Activated CD8-positive, alpha-beta T cell treated with anti-CD3 and anti-CD28 coated beads for 36 hours (primary cell): Measurements from ENCODE around the gene FABP7. TPM values are rescaled to one million over a fixed set of nuclear protein-coding genes. Genes with fewer than 3 reads are reported as not detected.

Experiments used
- ATAC-seq: fragments of 200-7000 bp; cut with Tn5 transposase; one replicate; pipeline ENCODE4 v1.10.0; 2021; ENCODE audit warnings: mild to moderate bottlenecking, moderate library complexity
- CTCF ChIA-PET: fragments of 350-600 bp; sonication (Branson Sonifier 250); formaldehyde crosslinking; loops from one replicate; lab custom pipeline; 2021; ENCODE audit warnings: antibody characterized with exemption; lab: Charles Lee
- POLR2A ChIA-PET: fragments of 350-600 bp; sonication (Branson Sonifier 250); formaldehyde crosslinking; loops from one replicate; lab custom pipeline; 2021; ENCODE audit warnings: antibody characterized with exemption; lab: Charles Lee
- DNase-seq: peaks from one replicate; pipeline ENCODE4 v3.0.0-alpha.2; 2020
- H3K27ac Mint-ChIP-seq: one replicate; pipeline ENCODE4 v1.8.0; 2021; ENCODE audit warnings: mild to moderate bottlenecking, mixed read lengths
- H3K27me3 Mint-ChIP-seq: one replicate; pipeline ENCODE4 v1.8.0; 2021; ENCODE audit warnings: mixed read lengths
- H3K36me3 Mint-ChIP-seq: one replicate; pipeline ENCODE4 v1.8.0; 2021; ENCODE audit warnings: low read depth, mixed read lengths
- H3K4me1 Mint-ChIP-seq: one replicate; pipeline ENCODE4 v1.8.0; 2021; ENCODE audit warnings: low read depth, mixed read lengths
- H3K4me3 Mint-ChIP-seq: one replicate; pipeline ENCODE4 v1.8.0; 2021; ENCODE audit warnings: mild to moderate bottlenecking, moderate library complexity, mixed read lengths
- H3K9me3 Mint-ChIP-seq: one replicate; pipeline ENCODE4 v1.8.0; 2021; ENCODE audit warnings: mixed read lengths
- CTCF ChIP-seq: fragments of 200-600 bp; IDR thresholded peaks from one replicate; pipeline ENCODE4 v1.8.0; 2022; ENCODE audit warnings: antibody characterized with exemption, mild to moderate bottlenecking
- intact Hi-C: fragments of 100-400 bp; cut with micrococcal nuclease; formaldehyde crosslinking; loops from one replicate; pipeline ENCODE4 v1.10.0; 2022
- total RNA-seq, 2 experiments: library from RNA; stranded (reverse); gene quantifications; one replicate each; pipeline ENCODE4 v1.2.3, GENCODE V29; 2021

The FABP7 gene
- total RNA-seq, 2 experiments from 2014 or later = not detected

- POLR2A ChIA-PET = no interaction called here
- Mint-ChIP-seq H3K9me3 (no peaks in the 10 kb centered on the region), H3K4me1 (no peaks in the 10 kb centered on the region), H3K27me3 (peaks cover 7% of the 10 kb centered on the region), H3K4me3 (no peak overlapping the region), H3K27ac (no peak overlapping the region), H3K36me3 (no peaks in the 10 kb centered on the region)
- intact Hi-C loops = no loop called here
- DNase-seq (no peak), ATAC-seq (no peak)
- CTCF ChIA-PET = interaction anchor here (2.0 kb wide), 1 partner anchor 21 kb away, joined by 4 read pairs; no protein-coding TSS in a partner anchor
- no peak for TF ChIP-seq CTCF
Measured at GRCh38 chr6:122818866-122819265, 39.4 kb downstream of the FABP7 start.

GRCh38 chr6:122821095-122821494 lies 41.6 kb downstream of the FABP7 start:
- intact Hi-C loops = no loop called here
- H3K27ac Mint-ChIP-seq = no peak overlapping the region
- DNase-seq (no peak), ATAC-seq (no peak)
- no peaks in the 10 kb centered on the region for H3K9me3 Mint-ChIP-seq
- H3K4me1 Mint-ChIP-seq = no peaks in the 10 kb centered on the region
- ChIA-PET POLR2A (no interaction called here), CTCF (no interaction called here)
- TF ChIP-seq CTCF = no peak
- H3K4me3 Mint-ChIP-seq = no peak overlapping the region
- H3K36me3 Mint-ChIP-seq = no peaks in the 10 kb centered on the region
- peaks cover 7% of the 10 kb centered on the region for H3K27me3 Mint-ChIP-seq

DNA sequence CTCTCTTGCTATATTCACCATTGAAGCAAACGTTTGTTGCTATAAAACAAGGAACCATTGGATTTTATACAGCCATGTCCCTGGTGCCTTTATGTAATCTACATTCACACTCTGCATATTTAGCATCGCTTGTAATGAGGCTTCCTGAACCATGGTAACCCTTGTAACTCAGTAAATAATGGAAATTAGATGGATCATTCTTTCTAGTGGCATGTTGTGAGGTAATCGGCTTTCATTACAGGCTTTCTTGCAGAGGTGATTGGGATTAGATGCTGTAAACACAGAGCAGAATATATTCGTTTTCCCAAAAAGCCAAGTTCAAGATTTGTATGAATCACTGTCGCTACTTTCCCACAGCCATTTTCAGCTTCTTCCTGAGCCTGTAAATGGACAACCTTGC lies 45.6 kb downstream of the FABP7 start:
- intact Hi-C loops = no loop called here
- CTCF ChIA-PET = interaction anchor here (1.0 to 2.5 kb wide), 2 partner anchors 10 to 14 kb away, joined by 3 to 16 read pairs; no protein-coding TSS in a partner anchor
- no peaks in the 10 kb centered on the region for H3K4me1 Mint-ChIP-seq
- DNase-seq (no peak), ATAC-seq (no peak)
- no peak overlapping the region for H3K27ac Mint-ChIP-seq
- peaks cover 4% of the 10 kb centered on the region for H3K27me3 Mint-ChIP-seq
- POLR2A ChIA-PET = no interaction called here
- H3K36me3 Mint-ChIP-seq = no peaks in the 10 kb centered on the region
- H3K4me3 Mint-ChIP-seq = no peak overlapping the region
- H3K9me3 Mint-ChIP-seq = no peaks in the 10 kb centered on the region
- no peak for TF ChIP-seq CTCF

GRCh38 chr6:122829456-122829855 lies 49.9 kb downstream of the FABP7 start:
- no peaks in the 10 kb centered on the region for H3K4me1 Mint-ChIP-seq
- H3K9me3 Mint-ChIP-seq = no peaks in the 10 kb centered on the region
- H3K36me3 Mint-ChIP-seq = no peaks in the 10 kb centered on the region
- intact Hi-C loops = no loop called here
- ATAC-seq (no peak), DNase-seq (no peak)
- H3K27ac Mint-ChIP-seq = no peak overlapping the region
- peaks cover 2% of the 10 kb centered on the region for H3K27me3 Mint-ChIP-seq
- CTCF ChIA-PET = interaction anchor here (1.6 kb wide), 1 partner anchor 10 kb away, joined by 11 read pairs; no protein-coding TSS in a partner anchor
- H3K4me3 Mint-ChIP-seq = no peak overlapping the region
- TF ChIP-seq CTCF = no peak
- POLR2A ChIA-PET = no interaction called here

DNA sequence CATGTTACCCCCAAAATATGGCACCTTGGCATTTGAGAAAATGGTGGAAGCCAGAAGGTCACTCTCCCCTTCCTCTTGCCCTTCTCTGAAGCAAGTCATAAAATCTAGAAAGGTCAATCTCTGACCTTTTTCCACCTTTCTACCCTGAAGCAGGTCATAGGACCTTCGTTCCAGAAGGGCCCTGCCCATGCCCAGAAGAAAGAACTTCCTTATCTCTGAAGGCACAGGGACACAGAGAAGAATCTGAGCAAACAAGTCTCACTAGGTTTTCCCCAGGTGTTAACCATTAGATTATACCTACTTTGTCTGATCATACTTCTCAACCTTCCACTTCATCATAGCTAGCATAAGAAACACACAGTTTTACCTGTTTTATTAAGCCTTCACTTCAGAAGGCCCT lies 52.0 kb downstream of the FABP7 start:
- Mint-ChIP-seq H3K36me3 (no peaks in the 10 kb centered on the region), H3K4me3 (no peak overlapping the region), H3K4me1 (no peaks in the 10 kb centered on the region), H3K27ac (no peak overlapping the region), H3K27me3 (peaks cover 9% of the 10 kb centered on the region), H3K9me3 (no peaks in the 10 kb centered on the region)
- TF ChIP-seq CTCF = no peak
- ChIA-PET CTCF (interaction anchor here (1.8 kb wide), 1 partner anchor 339 kb away, joined by 4 read pairs; no protein-coding TSS in a partner anchor), POLR2A (interaction anchor here (0.5 kb wide), 1 partner anchor 45 kb away, joined by 4 read pairs; no protein-coding TSS in a partner anchor)
- intact Hi-C loops = no loop called here
- no peak for DNase-seq
- no peak for ATAC-seq
